ENCODE results near the gene ANKFN1.

Gene ANKFN1

DNA sequence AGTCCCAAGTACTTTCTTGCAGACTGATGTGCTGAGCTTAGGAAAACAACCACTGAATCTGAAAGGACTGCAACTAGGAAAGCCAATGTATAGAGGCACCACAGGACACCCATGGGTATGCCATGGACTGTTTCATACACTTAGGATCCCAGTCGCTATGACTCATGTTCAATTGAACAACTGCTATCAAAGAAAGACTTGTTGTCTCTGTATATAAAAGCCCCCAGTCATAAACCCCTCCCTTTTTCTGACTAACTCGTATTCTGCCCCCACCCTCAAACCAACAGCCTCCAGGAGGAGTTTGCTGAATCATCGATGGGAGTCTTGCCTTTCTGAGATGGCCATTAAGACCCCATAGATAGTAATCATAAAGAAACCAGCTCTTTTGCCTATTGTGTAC lies 205.4 kb downstream of the ANKFN1 start:
- no peak for DNase-seq
- Histone ChIP-seq H3K27me3 (replicated peaks; ENCODE audit: insufficient read depth, low read length) (no peaks in the 10 kb centered on the region), H3K36me3 (replicated peaks; ENCODE audit: insufficient read depth, low read length) (no peaks in the 10 kb centered on the region), H3K9me3 (replicated peaks; ENCODE audit: insufficient read depth, low read length) (no peaks in the 10 kb centered on the region), H3K4me3 (ENCODE audit: low read length) (no peak overlapping the region), H3K4me2 (ENCODE audit: low read depth, low read length) (no peak overlapping the region), H3K79me2 (ENCODE audit: low read length) (no peaks in the 10 kb centered on the region), H4K20me1 (ENCODE audit: insufficient read depth, low read length) (no peaks in the 10 kb centered on the region), H3K9ac (ENCODE audit: low read length) (no peak overlapping the region), H2AFZ (ENCODE audit: low read length) (no peak overlapping the region), H3F3A (ENCODE audit: insufficient read depth, low read length) (no peaks in the 10 kb centered on the region), H3K4me1 (ENCODE audit: low read length) (no peaks in the 10 kb centered on the region), H3K9me2 (replicated peaks; ENCODE audit: insufficient read depth, low read length) (no peaks in the 10 kb centered on the region), H3K27ac (ENCODE audit: low read length) (no peak overlapping the region)
- TF ChIP-seq EZH2 (optimal IDR thresholded peaks at IDR 0.05; ENCODE audit: low read depth, low read length) (no peak), EZH2phosphoT487 (IDR thresholded peaks at IDR 0.05; ENCODE audit: low read length) (no peak)
- TF ChIP-seq, protein P1, sequence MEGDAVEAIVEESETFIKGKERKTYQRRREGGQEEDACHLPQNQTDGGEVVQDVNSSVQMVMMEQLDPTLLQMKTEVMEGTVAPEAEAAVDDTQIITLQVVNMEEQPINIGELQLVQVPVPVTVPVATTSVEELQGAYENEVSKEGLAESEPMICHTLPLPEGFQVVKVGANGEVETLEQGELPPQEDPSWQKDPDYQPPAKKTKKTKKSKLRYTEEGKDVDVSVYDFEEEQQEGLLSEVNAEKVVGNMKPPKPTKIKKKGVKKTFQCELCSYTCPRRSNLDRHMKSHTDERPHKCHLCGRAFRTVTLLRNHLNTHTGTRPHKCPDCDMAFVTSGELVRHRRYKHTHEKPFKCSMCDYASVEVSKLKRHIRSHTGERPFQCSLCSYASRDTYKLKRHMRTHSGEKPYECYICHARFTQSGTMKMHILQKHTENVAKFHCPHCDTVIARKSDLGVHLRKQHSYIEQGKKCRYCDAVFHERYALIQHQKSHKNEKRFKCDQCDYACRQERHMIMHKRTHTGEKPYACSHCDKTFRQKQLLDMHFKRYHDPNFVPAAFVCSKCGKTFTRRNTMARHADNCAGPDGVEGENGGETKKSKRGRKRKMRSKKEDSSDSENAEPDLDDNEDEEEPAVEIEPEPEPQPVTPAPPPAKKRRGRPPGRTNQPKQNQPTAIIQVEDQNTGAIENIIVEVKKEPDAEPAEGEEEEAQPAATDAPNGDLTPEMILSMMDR (IDR thresholded peaks at IDR 0.05; ENCODE audit: low read length) = no peak

DNA sequence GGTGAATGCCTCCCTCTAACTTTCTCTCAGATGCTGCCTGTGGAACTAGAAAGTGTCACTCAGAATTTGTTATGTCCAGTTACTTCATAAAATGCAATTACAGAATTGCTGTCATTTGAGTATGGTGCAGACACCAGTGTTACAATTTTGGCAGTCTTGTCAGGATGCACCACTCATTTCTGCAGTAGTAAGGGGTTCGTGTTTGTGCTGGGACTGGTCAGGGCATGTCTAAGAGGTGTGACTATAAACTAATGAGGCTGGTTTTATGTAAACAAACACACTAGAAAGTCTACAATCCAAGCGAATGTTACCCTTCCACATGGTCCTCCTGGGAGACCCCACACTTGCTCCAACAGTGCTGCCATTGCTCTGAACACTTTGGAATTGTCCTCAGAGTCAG lies 206.2 kb downstream of the ANKFN1 start:
- Histone ChIP-seq H3K36me3 (replicated peaks; ENCODE audit: insufficient read depth, low read length) (no peaks in the 10 kb centered on the region), H3K27ac (ENCODE audit: low read length) (no peak overlapping the region), H3K4me2 (ENCODE audit: low read depth, low read length) (no peak overlapping the region), H3K4me1 (ENCODE audit: low read length) (no peaks in the 10 kb centered on the region), H4K20me1 (ENCODE audit: insufficient read depth, low read length) (no peaks in the 10 kb centered on the region), H3K79me2 (ENCODE audit: low read length) (no peaks in the 10 kb centered on the region), H3K9ac (ENCODE audit: low read length) (no peak overlapping the region), H3K4me3 (ENCODE audit: low read length) (no peak overlapping the region), H3K9me3 (replicated peaks; ENCODE audit: insufficient read depth, low read length) (no peaks in the 10 kb centered on the region), H3K27me3 (replicated peaks; ENCODE audit: insufficient read depth, low read length) (no peaks in the 10 kb centered on the region), H3K9me2 (replicated peaks; ENCODE audit: insufficient read depth, low read length) (no peaks in the 10 kb centered on the region), H3F3A (ENCODE audit: insufficient read depth, low read length) (no peaks in the 10 kb centered on the region), H2AFZ (ENCODE audit: low read length) (no peak overlapping the region)
- DNase-seq = no peak
- TF ChIP-seq, protein P1 (IDR thresholded peaks at IDR 0.05; ENCODE audit: low read length) = no peak
- no peak for TF ChIP-seq EZH2 (optimal IDR thresholded peaks at IDR 0.05; ENCODE audit: low read depth, low read length)
- no peak for TF ChIP-seq EZH2phosphoT487 (IDR thresholded peaks at IDR 0.05; ENCODE audit: low read length)

DNA sequence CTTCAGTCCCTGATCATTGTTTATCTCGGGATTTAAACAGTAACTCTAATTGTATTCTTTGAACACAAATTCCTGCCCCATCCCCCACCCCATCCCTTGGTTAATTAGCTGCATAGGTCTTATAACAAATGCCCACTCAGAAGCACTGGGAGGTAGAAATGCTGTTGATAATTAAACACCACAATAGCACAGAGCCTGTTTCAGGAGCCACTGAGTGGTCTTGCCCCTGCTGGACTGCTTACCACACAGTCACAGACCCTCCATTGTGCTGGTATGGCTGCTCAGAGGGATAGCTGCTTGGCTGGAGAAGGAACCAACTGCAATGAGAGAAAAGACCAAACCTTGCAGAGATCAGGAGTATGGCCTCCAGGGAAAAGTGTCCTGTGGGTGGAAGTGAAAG lies 214.1 kb downstream of the ANKFN1 start:
- no peaks in the 10 kb centered on the region for H3K79me2 ChIP-seq (ENCODE audit: low read length)
- no peaks in the 10 kb centered on the region for H3K9me3 ChIP-seq (replicated peaks; ENCODE audit: insufficient read depth, low read length)
- no peak overlapping the region for H2AFZ ChIP-seq (ENCODE audit: low read length)
- TF ChIP-seq EZH2phosphoT487 (IDR thresholded peaks at IDR 0.05; ENCODE audit: low read length) = no peak
- TF ChIP-seq, protein P1 (IDR thresholded peaks at IDR 0.05; ENCODE audit: low read length) = no peak
- TF ChIP-seq EZH2 (optimal IDR thresholded peaks at IDR 0.05; ENCODE audit: low read depth, low read length) = no peak
- H3K4me2 ChIP-seq (ENCODE audit: low read depth, low read length) = no peak overlapping the region
- no peaks in the 10 kb centered on the region for H3K9me2 ChIP-seq (replicated peaks; ENCODE audit: insufficient read depth, low read length)
- H3K9ac ChIP-seq (ENCODE audit: low read length) = no peak overlapping the region
- H3K27me3 ChIP-seq (replicated peaks; ENCODE audit: insufficient read depth, low read length) = no peaks in the 10 kb centered on the region
- H3K27ac ChIP-seq (ENCODE audit: low read length) = no peak overlapping the region
- no peak overlapping the region for H3K4me3 ChIP-seq (ENCODE audit: low read length)
- H3F3A ChIP-seq (ENCODE audit: insufficient read depth, low read length) = no peaks in the 10 kb centered on the region
- DNase-seq = no peak
- no peaks in the 10 kb centered on the region for H3K4me1 ChIP-seq (ENCODE audit: low read length)
- H3K36me3 ChIP-seq (replicated peaks; ENCODE audit: insufficient read depth, low read length) = no peaks in the 10 kb centered on the region
- H4K20me1 ChIP-seq (ENCODE audit: insufficient read depth, low read length) = no peaks in the 10 kb centered on the region

All from MM.1S (cell line).